Naive thymus-derived CD8-positive, alpha-beta T cell (primary cell): ENCODE data around the gene CHRFAM7A. TPM values are rescaled to one million over a fixed set of nuclear protein-coding genes. Genes with fewer than 3 reads are reported as not detected.

Source experiments
- polyA plus RNA-seq, 3 donors: library from polyadenylated mRNA; unstranded; fragments of 300-500 nt; fragmentation: Illumina TruSeq; gene quantifications; one replicate each; pipeline ENCODE4 v1.2.3, GENCODE V29; 2021
- total RNA-seq, 8 experiments: library from RNA in 2 of 8; stranded (reverse) in 2 of 8; gene quantifications; one replicate each; pipeline ENCODE4 v1.2.3 and lab custom pipeline; 2021 to 2026

CHRFAM7A gene
- total and polyA plus RNA-seq, 5 experiments from 2014 or later: not detected

Other genes starting within 250 kb of the CHRFAM7A start
- gene GOLGA8R, start 20.7 kb upstream of the CHRFAM7A start, total RNA-seq: 1 to 10 TPM; 5.8 to 6.9 TPM
- gene GOLGA8R, start 20.7 kb upstream of the CHRFAM7A start, polyA plus RNA-seq: not detected
- 1 to 10 TPM; 2.6 TPM for gene GOLGA8Q, start 158.5 kb upstream of the CHRFAM7A start, total RNA-seq
- gene GOLGA8Q, start 158.5 kb upstream of the CHRFAM7A start, polyA plus RNA-seq: not detected
- not detected for gene GOLGA8H, start 210.5 kb upstream of the CHRFAM7A start, total RNA-seq
- gene GOLGA8H, start 210.5 kb upstream of the CHRFAM7A start, polyA plus RNA-seq: not detected